ENCODE data around the gene MAN1C1. TPM values are rescaled to one million over a fixed set of nuclear protein-coding genes. Genes with fewer than 3 reads are reported as not detected.

Gene MAN1C1
- total and polyA plus RNA-seq, 2 donors from 2014 or later = 31.7 to 65.5 TPM

DNA sequence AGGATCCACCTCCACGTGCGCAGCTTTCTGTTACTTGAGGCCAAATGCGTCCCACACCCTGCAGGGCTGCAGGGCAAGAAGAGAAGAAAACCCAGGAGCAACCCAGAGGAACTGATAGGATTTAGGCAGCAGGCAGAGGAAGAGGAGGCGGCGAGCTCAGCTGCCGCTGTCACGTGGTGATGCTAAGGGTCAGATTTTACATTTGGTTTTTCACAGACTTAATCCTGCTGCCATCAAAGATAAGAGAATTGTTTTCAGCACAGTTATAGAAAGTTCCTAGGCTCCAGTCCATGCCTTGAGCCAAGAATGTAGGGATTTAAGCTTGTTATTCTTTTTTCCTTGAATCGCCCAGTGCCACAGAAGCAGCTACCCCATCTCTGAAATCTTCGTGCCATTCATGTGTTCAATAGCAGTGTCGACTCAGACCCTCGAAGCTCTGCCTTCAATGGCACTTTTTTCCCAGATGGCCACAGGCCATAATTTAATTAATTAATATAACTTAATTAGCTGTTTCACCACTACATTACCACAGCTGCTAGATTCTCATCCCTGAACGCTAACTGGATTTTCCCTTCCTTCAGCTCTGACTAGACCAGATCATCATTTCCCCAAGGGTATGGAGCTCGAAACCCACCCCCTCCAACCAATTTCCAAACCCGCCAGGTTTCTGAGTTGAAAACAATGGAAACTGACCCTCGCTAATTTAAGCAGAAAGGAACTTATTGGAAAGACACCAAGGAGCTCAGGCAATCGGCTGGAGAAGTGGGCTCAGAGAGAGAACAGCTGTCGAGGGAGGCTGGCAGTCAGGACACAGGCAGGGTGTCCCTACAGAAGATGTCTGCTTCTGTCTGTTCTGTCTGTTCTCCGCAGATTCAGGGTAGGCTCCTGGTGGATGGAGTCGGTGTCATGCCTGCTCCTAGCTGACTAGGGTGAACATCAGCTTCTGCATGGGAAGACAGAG is 37.0 kb upstream of the MAN1C1 start:
- Histone ChIP-seq H3K4me1 (ENCODE audit: control insufficient read depth in 2 of 3, insufficient read depth in 2 of 3, low read depth in 1 of 3, low read length in 3 of 3) (peaks cover 0 to under 1% (median 0%) of the 10 kb centered on the region in 3 donors), H3K27me3 (ENCODE audit: control insufficient read depth, insufficient read depth, low read length) (no peaks in the 10 kb centered on the region), H3K9ac (ENCODE audit: low read length in 3 of 3) (no peak overlapping the region), H3K9me3 (ENCODE audit: control insufficient read depth in 2 of 3, insufficient read depth in 1 of 3, low read length in 3 of 3) (no peaks in the 10 kb centered on the region), H3K4me3 (ENCODE audit: low read length in 3 of 3) (no peak overlapping the region), H3K36me3 (ENCODE audit: control insufficient read depth in 2 of 3, insufficient read depth in 3 of 3, low read length in 3 of 3) (no peaks in the 10 kb centered on the region), H3K27ac (ENCODE audit: low read depth in 2 of 2, low read length in 2 of 2) (no peak overlapping the region)
- TF ChIP-seq, protein P1, sequence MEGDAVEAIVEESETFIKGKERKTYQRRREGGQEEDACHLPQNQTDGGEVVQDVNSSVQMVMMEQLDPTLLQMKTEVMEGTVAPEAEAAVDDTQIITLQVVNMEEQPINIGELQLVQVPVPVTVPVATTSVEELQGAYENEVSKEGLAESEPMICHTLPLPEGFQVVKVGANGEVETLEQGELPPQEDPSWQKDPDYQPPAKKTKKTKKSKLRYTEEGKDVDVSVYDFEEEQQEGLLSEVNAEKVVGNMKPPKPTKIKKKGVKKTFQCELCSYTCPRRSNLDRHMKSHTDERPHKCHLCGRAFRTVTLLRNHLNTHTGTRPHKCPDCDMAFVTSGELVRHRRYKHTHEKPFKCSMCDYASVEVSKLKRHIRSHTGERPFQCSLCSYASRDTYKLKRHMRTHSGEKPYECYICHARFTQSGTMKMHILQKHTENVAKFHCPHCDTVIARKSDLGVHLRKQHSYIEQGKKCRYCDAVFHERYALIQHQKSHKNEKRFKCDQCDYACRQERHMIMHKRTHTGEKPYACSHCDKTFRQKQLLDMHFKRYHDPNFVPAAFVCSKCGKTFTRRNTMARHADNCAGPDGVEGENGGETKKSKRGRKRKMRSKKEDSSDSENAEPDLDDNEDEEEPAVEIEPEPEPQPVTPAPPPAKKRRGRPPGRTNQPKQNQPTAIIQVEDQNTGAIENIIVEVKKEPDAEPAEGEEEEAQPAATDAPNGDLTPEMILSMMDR (IDR thresholded peaks at IDR 0.05; ENCODE audit: borderline replicate concordance, extremely low read depth, insufficient read depth) = no peak
- intact Hi-C loops (cut with DNase I) = no loop called here
- DNase-seq (peak in 1 of 5 donors; percentile 48), FAIRE-seq (no peak)

DNA sequence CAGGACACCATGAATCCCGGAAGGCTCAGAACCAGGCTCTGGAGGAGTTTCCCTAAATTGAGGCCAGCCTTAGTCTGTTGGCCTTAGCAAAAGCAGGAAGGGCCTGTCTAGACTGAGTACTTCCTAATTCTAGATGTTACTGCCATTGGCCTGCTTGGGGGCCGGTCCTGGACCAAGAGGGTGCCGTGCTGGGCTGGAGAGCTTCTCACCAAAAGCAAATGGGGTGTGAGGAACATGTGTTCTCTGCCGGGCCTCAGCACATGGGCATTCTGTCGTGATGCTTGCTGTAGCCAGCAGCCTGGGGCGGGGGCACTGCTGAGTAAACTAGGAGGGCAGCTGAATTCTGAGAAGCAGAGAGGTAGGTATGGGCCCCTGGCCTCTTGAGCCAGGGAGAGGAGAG is 35.7 kb upstream of the MAN1C1 start:
- TF ChIP-seq, protein P1 (IDR thresholded peaks at IDR 0.05; ENCODE audit: borderline replicate concordance, extremely low read depth, insufficient read depth) = no peak
- no peak overlapping the region for H3K27ac ChIP-seq (ENCODE audit: low read depth in 2 of 2, low read length in 2 of 2)
- no peak for FAIRE-seq
- H3K27me3 ChIP-seq (ENCODE audit: control insufficient read depth, insufficient read depth, low read length) = no peaks in the 10 kb centered on the region
- intact Hi-C loops (cut with DNase I) = no loop called here
- no peaks in the 10 kb centered on the region for H3K36me3 ChIP-seq (ENCODE audit: control insufficient read depth in 2 of 3, insufficient read depth in 3 of 3, low read length in 3 of 3)
- H3K4me3 ChIP-seq (ENCODE audit: low read length in 3 of 3) = no peak overlapping the region
- DNase-seq = peak in 1 of 5 donors; percentile 60
- no peaks in the 10 kb centered on the region for H3K9me3 ChIP-seq (ENCODE audit: control insufficient read depth in 2 of 3, insufficient read depth in 1 of 3, low read length in 3 of 3)
- no peak overlapping the region for H3K9ac ChIP-seq (ENCODE audit: low read length in 3 of 3)
- H3K4me1 ChIP-seq (ENCODE audit: control insufficient read depth in 2 of 3, insufficient read depth in 2 of 3, low read depth in 1 of 3, low read length in 3 of 3) = no peaks in the 10 kb centered on the region

DNA sequence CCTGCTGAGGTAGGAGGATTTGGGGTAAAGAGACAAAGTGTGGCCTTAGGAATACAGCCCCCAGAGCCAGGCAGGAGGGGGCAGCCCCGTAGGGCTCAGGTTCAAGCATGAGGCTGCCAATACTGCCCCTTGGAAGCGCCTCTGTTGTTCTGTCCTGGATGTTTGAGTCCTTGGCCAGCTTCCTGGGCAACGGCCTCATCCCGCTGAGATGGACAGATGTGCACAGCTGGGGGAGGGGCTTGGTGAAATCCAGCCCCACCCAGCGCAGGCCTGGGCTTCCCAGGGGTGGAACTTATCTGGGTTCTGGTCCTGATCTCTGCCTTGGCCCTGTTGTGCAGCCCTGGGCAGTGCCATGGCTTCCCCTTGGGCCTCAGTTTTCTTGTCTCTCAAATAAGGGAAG is 34.8 kb upstream of the MAN1C1 start:
- Histone ChIP-seq H3K27ac (ENCODE audit: low read depth in 2 of 2, low read length in 2 of 2) (no peak overlapping the region), H3K36me3 (ENCODE audit: control insufficient read depth in 2 of 3, insufficient read depth in 3 of 3, low read length in 3 of 3) (no peaks in the 10 kb centered on the region), H3K4me3 (ENCODE audit: low read length in 3 of 3) (no peak overlapping the region), H3K4me1 (ENCODE audit: control insufficient read depth in 2 of 3, insufficient read depth in 2 of 3, low read depth in 1 of 3, low read length in 3 of 3) (no peaks in the 10 kb centered on the region), H3K9ac (ENCODE audit: low read length in 3 of 3) (no peak overlapping the region), H3K9me3 (ENCODE audit: control insufficient read depth in 2 of 3, insufficient read depth in 1 of 3, low read length in 3 of 3) (no peaks in the 10 kb centered on the region), H3K27me3 (ENCODE audit: control insufficient read depth, insufficient read depth, low read length) (no peaks in the 10 kb centered on the region)
- FAIRE-seq (no peak), DNase-seq (peak in 1 of 5 donors; percentile 32)
- TF ChIP-seq, protein P1 (IDR thresholded peaks at IDR 0.05; ENCODE audit: borderline replicate concordance, extremely low read depth, insufficient read depth) = no peak
- intact Hi-C loops (cut with DNase I) = no loop called here

Measured in kidney (tissue), 14 donors.